Small intestine (tissue), 7 donors: ENCODE results near the gene PCOLCE2. TPM values are rescaled to one million over a fixed set of nuclear protein-coding genes. Genes with fewer than 3 reads are reported as not detected.
"Not testable (repeated sequence)": the region's sequence is repeated elsewhere in the genome, so short reads cannot be mapped to it uniquely, and the experiment has no call there.

Experiments
- DNase-seq, 2 donors: peaks; one replicate each; pipeline versions ENCODE4 v3.0.0 to v3.0.0-alpha.2; 2013
- FAIRE-seq: peaks from 2 replicates; lab custom pipeline; 2012; peaks lifted over from hg19 to GRCh38; lab: Jason Lieb, UNC
- H3K27ac ChIP-seq, 3 donors: one replicate each; pipeline ENCODE4 v1.5.1; 2013; ENCODE audit warnings: low read length in 2 of 3, mild to moderate bottlenecking in 2 of 3, control low read depth in 1 of 3, inconsistent platforms in 1 of 3, low read depth in 1 of 3, moderate library complexity in 1 of 3
- H3K27me3 ChIP-seq, 3 donors: one replicate each; pipeline ENCODE4 v1.6.1; 2013; ENCODE audit warnings: low read length in 3 of 3, inconsistent platforms in 1 of 3; ENCODE audit not compliant: control insufficient read depth in 3 of 3, insufficient read depth in 3 of 3
- H3K36me3 ChIP-seq, 3 donors: one replicate each; pipeline ENCODE4 v1.6.1; 2013; ENCODE audit warnings: low read length in 3 of 3, inconsistent platforms in 1 of 3, low read depth in 1 of 3, mild to moderate bottlenecking in 1 of 3, moderate library complexity in 1 of 3; ENCODE audit not compliant: control insufficient read depth in 3 of 3, insufficient read depth in 2 of 3
- H3K4me1 ChIP-seq, 3 donors: one replicate each; pipeline ENCODE4 v1.6.1; 2013; ENCODE audit warnings: low read length in 2 of 3, inconsistent platforms in 1 of 3, low read depth in 1 of 3, mild to moderate bottlenecking in 1 of 3, moderate library complexity in 1 of 3; ENCODE audit not compliant: control insufficient read depth in 3 of 3, insufficient read depth in 2 of 3
- H3K4me3 ChIP-seq, 3 donors: one replicate each; pipeline ENCODE4 v1.5.1; 2013; ENCODE audit warnings: low read length in 3 of 3, control low read depth in 1 of 3, inconsistent platforms in 1 of 3, low read depth in 1 of 3, mild to moderate bottlenecking in 1 of 3, moderate library complexity in 1 of 3
- H3K9me3 ChIP-seq, 2 donors: one replicate each; pipeline ENCODE4 v1.6.1; 2013; ENCODE audit warnings: low read depth in 1 of 2, low read length in 1 of 2; ENCODE audit not compliant: control insufficient read depth in 2 of 2, insufficient read depth in 1 of 2
- WGBS, 3 donors: extraction: QIAGEN DNeasy Blood & Tissue Kit; methylation state at CpG; one replicate each; pipeline ENCODE4 v1.1.7; 2013; 5-methylcytosine and 5-hydroxymethylcytosine counted together
- polyA plus RNA-seq, 4 donors: library from polyadenylated mRNA; stranded (reverse) in 3 of 4; unstranded in 1 of 4; fragments of 200-250 nt in 3 of 4; fragments of 120-200 nt in 1 of 4; gene quantifications; one replicate each; pipeline versions ENCODE4 v1.2.1 to v1.2.3, GENCODE V29; 2013
- donor health status: healthy with polysubstance abuse.
- donor health status: control.
- donor health status: control.
- donor health status: Bipolar disorder and iron deficiency.
- donor health status: healthy.

The PCOLCE2 gene
- polyA plus RNA-seq, 4 donors = 0.37 to 6.1 (median 2.2) TPM; not detected in 1

- Histone ChIP-seq H3K9me3 (no peaks in the 10 kb centered on the region), H3K27ac (no peak overlapping the region), H3K36me3 (no peaks in the 10 kb centered on the region), H3K27me3 (peaks cover 0 to 37% (median 14%) of the 10 kb centered on the region in 3 donors), H3K4me3 (no peak overlapping the region), H3K4me1 (no peaks in the 10 kb centered on the region)
- WGBS, 3 donors = 19 to 47% (median 20%) methylated on average over 2 of the region's 2 CpGs
- no peak for FAIRE-seq
- DNase-seq = peak in 1 of 2 donors; percentile 48
Observed at GRCh38 chr3:142886940-142887339, 1.9 kb downstream of the PCOLCE2 start.

- peaks cover 0 to 34% (median 14%) of the 10 kb centered on the region in 3 donors for H3K27me3 ChIP-seq
- H3K9me3 ChIP-seq = no peaks in the 10 kb centered on the region
- no peak overlapping the region for H3K27ac ChIP-seq
- WGBS, 3 donors = 70 to 85% (median 85%) methylated on average over 7 of the region's 7 CpGs
- no peak overlapping the region for H3K4me3 ChIP-seq
- no peak for DNase-seq
- FAIRE-seq = no peak
- H3K36me3 ChIP-seq = no peaks in the 10 kb centered on the region
- H3K4me1 ChIP-seq = no peaks in the 10 kb centered on the region
Observed at GRCh38 chr3:142886021-142886420, 2.9 kb downstream of the PCOLCE2 start.

GRCh38 chr3:142884531-142884930 lies 4.4 kb downstream of the PCOLCE2 start:
- DNase-seq = no peak
- Histone ChIP-seq H3K4me1 (no peaks in the 10 kb centered on the region), H3K27me3 (peaks cover 0 to 24% (median 14%) of the 10 kb centered on the region in 3 donors), H3K27ac (no peak overlapping the region), H3K36me3 (no peaks in the 10 kb centered on the region), H3K9me3 (no peaks in the 10 kb centered on the region), H3K4me3 (no peak overlapping the region)
- FAIRE-seq = no peak
- WGBS, 3 donors = 65 to 75% (median 74%) methylated on average over 1 of the region's 1 CpG

- peaks cover 0 to 15% (median 7%) of the 10 kb centered on the region in 3 donors for H3K27me3 ChIP-seq
- not testable (repeated sequence) for H3K4me3 ChIP-seq, DNase-seq, FAIRE-seq, H3K4me1 ChIP-seq, H3K27ac ChIP-seq, H3K36me3 ChIP-seq, H3K9me3 ChIP-seq
- 66 to 80% (median 78%) methylated on average over 8 of the region's 8 CpGs for WGBS, 3 donors
Observed at GRCh38 chr3:142883534-142883933, 5.3 kb downstream of the PCOLCE2 start.

- 85 to 90% (median 88%) methylated on average over 6 of the region's 6 CpGs for WGBS, 3 donors
- Histone ChIP-seq H3K27me3 (peaks cover 0 to 7% (median 7%) of the 10 kb centered on the region in 3 donors), H3K27ac (no peak overlapping the region), H3K4me3 (no peak overlapping the region), H3K36me3 (no peaks in the 10 kb centered on the region), H3K9me3 (no peaks in the 10 kb centered on the region), H3K4me1 (no peaks in the 10 kb centered on the region)
- DNase-seq = no peak
- FAIRE-seq = no peak
Observed at GRCh38 chr3:142881445-142882224, 7.2 kb downstream of the PCOLCE2 start.

GRCh38 chr3:142878649-142879300 lies 10.1 kb downstream of the PCOLCE2 start:
- FAIRE-seq (no peak), DNase-seq (no peak)
- Histone ChIP-seq H3K27ac (no peak overlapping the region), H3K9me3 (no peaks in the 10 kb centered on the region), H3K4me1 (no peaks in the 10 kb centered on the region), H3K27me3 (peaks cover 0 to 4% (median under 1%) of the 10 kb centered on the region in 3 donors), H3K4me3 (no peak overlapping the region), H3K36me3 (no peaks in the 10 kb centered on the region)
- WGBS, 3 donors = 70 to 86% (median 75%) methylated on average over 4 of the region's 4 CpGs

- Histone ChIP-seq H3K27me3 (peaks cover 0 to 8% (median 0%) of the 10 kb centered on the region in 3 donors), H3K9me3 (no peaks in the 10 kb centered on the region), H3K27ac (no peak overlapping the region), H3K36me3 (no peaks in the 10 kb centered on the region), H3K4me1 (no peaks in the 10 kb centered on the region), H3K4me3 (no peak overlapping the region)
- WGBS, 3 donors = 24 to 60% (median 42%) methylated on average over 1 of the region's 1 CpG
- FAIRE-seq (no peak), DNase-seq (no peak)
Observed at GRCh38 chr3:142876417-142876816, 12.5 kb downstream of the PCOLCE2 start.

- Histone ChIP-seq H3K27me3 (peaks cover 0 to 8% (median 0%) of the 10 kb centered on the region in 3 donors), H3K4me3 (no peak overlapping the region), H3K9me3 (no peaks in the 10 kb centered on the region), H3K27ac (no peak overlapping the region), H3K4me1 (no peaks in the 10 kb centered on the region), H3K36me3 (no peaks in the 10 kb centered on the region)
- FAIRE-seq = no peak
- WGBS, 3 donors = 91 to 93% (median 92%) methylated on average over 2 of the region's 2 CpGs
- no peak for DNase-seq
Observed at GRCh38 chr3:142875583-142876207, 13.2 kb downstream of the PCOLCE2 start.
